Amniotic epithelial cell (primary cell): ENCODE data around the gene PRKAB2.
"Not testable (repeated sequence)": the region's sequence is repeated elsewhere in the genome, so short reads cannot be mapped to it uniquely, and the experiment has no call there.

Source experiments
- DNase-seq: peaks from one replicate; pipeline ENCODE4 v3.0.0-alpha.2; 2010; ENCODE audit warnings: low read depth

Gene PRKAB2

DNA sequence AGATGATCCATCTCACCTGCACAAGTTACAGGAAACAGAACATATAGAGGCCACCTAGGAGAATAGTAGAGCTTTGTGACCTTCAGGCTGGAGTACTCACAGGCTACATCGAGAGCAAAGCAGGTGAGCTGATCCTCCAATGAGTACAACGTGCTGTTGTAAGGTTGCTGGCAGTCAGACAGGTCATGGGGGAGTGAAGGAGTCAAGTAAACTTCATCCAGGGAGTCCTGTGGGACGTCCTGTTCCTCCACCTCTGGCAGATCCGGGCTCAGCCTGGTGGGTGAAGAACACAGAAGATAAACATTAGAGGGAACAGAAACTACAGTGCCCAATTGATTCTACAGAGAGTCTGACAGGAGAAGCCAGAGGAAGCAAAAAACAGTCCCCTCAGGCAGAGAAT, 62.5 kb downstream of the PRKAB2 start:
- DNase-seq, result no peak

DNA sequence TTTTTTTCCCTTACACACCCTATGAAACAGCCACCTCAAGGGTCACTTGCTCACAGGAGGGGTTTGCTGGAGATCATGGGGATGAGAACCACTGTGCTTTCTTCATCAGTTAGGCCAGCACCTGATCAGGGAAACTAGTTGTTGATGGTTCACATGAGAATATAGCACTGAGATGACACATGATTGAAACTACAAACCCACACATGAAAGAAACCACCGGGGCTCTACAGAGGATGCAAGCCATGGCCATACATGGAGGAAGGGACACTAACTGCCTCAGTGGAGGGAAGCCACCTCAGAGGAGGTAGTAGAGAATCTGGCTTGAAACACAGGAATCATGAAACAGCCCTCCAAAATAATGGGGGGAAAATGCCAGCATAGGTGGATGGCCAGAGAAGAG, 63.2 kb downstream of the PRKAB2 start:
- no peak for DNase-seq

DNA sequence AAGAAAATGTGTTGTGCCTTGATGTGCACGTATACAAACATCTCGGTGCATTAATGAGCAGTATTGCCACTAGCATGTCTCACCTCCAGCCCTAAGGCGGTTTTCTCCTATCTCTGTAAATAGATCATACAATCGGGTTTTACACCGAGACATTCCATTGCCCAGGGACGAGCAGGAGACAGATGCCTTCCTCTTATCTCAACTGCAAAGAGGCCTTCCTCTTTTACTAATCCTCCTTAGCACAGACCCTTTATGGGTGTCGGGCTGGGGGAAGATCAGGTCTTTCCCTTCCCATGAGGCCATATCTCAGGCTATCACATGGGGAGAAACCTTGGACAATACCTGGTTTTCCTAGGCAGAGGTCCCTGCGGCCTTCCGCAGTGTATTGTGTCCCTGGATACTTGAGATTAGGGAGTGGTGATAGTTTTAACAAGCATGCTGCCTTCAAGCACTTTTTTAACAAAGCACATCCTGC, 65.8 kb downstream of the PRKAB2 start:
- DNase-seq, result not testable (repeated sequence)

DNA sequence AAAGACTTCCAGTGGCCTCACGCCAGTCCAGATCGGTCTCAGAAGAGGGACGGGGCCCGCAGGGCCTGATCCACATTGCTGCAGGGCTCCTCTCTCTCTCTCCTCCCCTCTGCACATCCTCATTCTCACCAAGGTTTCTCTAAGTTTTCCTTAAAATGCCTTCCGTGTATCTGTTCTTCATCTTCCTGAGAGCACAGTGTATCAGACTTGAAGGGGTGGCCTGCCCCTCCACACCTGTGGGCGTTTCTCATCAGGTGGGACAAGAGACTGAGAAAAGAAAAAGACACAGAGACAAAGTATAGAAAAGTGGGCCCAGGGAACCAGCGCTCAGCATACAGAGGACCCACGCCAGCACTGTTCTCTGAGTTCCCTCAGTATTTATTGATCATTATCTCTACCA, 66.4 kb downstream of the PRKAB2 start:
- DNase-seq, result no peak
